ENCODE data around the gene MYPOP. TPM values are rescaled to one million over a fixed set of nuclear protein-coding genes. Genes with fewer than 3 reads are reported as not detected.

The MYPOP gene
- total RNA-seq, 1 experiment from 2014 or later, result 13.6 TPM

- H3K79me2 ChIP-seq (ENCODE audit: low read depth), result peaks cover 15% of the 10 kb centered on the region; the same call in 1 of the 2 replicates
- intact Hi-C loops (cut with micrococcal nuclease; ENCODE audit: unreplicated experiment), result no loop called here
- BruUV-seq (replicated peaks), result no TSS peak
- TF ChIP-seq CTCF (conservative IDR thresholded peaks at IDR 0.05), result no peak
- TF ChIP-seq EZH2 (IDR thresholded peaks at IDR 0.05; ENCODE audit: low read depth), result no peak
- H3K9me3 ChIP-seq (ENCODE audit: insufficient read depth, low read depth), result no peaks in the 10 kb centered on the region
- no peak overlapping the region for H2AFZ ChIP-seq
- H3K27ac ChIP-seq, result no peak overlapping the region
- no peaks in the 10 kb centered on the region for H3K27me3 ChIP-seq (ENCODE audit: insufficient read depth, low read depth)
- 0 out of 2 replicates have a peak, but pooled peaks cover 21% of the 10 kb centered on the region for H4K20me1 ChIP-seq (ENCODE audit: insufficient read depth)
- no peaks in the 10 kb centered on the region for H3K9me2 ChIP-seq (ENCODE audit: insufficient read depth)
- peaks cover 19% of the 10 kb centered on the region for H3F3A ChIP-seq (ENCODE audit: insufficient read depth, low read depth)
- peaks cover 45% of the 10 kb centered on the region for H3K36me3 ChIP-seq (ENCODE audit: low read depth)
- CTCF ChIA-PET, result no interaction called here
- H3K4me3 ChIP-seq, result no peak overlapping the region
- H3K4me1 ChIP-seq (replicated peaks; ENCODE audit: insufficient read depth), result no peaks in the 10 kb centered on the region
- H3K4me2 ChIP-seq, result no peak overlapping the region
- peak in 1 of 2 experiments; percentile 19 for DNase-seq
- POLR2A ChIA-PET (ENCODE audit: unreplicated experiment), result interaction anchor here (0.7 kb wide), 1 partner anchor 27 kb away, joined by 4 read pairs; no protein-coding TSS in a partner anchor
These were observed 50.2 kb downstream of the MYPOP start for GRCh38 chr19:45852145-45852750.

- no TSS peak for BruUV-seq (replicated peaks)
- no peaks in the 10 kb centered on the region for H3K27me3 ChIP-seq (ENCODE audit: insufficient read depth, low read depth)
- no peak overlapping the region for H3K4me2 ChIP-seq
- H3K9me3 ChIP-seq (ENCODE audit: insufficient read depth, low read depth), result no peaks in the 10 kb centered on the region
- H3K27ac ChIP-seq, result no peak overlapping the region
- TF ChIP-seq CTCF (conservative IDR thresholded peaks at IDR 0.05), result peak; percentile 61
- TF ChIP-seq EZH2 (IDR thresholded peaks at IDR 0.05; ENCODE audit: low read depth), result no peak
- no peaks in the 10 kb centered on the region for H3K4me1 ChIP-seq (replicated peaks; ENCODE audit: insufficient read depth)
- no peaks in the 10 kb centered on the region for H3K9me2 ChIP-seq (ENCODE audit: insufficient read depth)
- H2AFZ ChIP-seq, result no peak overlapping the region
- intact Hi-C loops (cut with micrococcal nuclease; ENCODE audit: unreplicated experiment), result no loop called here
- H3K36me3 ChIP-seq (ENCODE audit: low read depth), result peaks cover 62% of the 10 kb centered on the region
- H3K79me2 ChIP-seq (ENCODE audit: low read depth), result no peaks in the 10 kb centered on the region
- CTCF ChIA-PET, result no interaction called here
- H4K20me1 ChIP-seq (ENCODE audit: insufficient read depth), result 0 out of 2 replicates have a peak, but pooled peaks cover 13% of the 10 kb centered on the region
- no peak overlapping the region for H3K4me3 ChIP-seq
- POLR2A ChIA-PET (ENCODE audit: unreplicated experiment), result no interaction called here
- DNase-seq, result peak in 1 of 2 experiments; percentile 34
- H3F3A ChIP-seq (ENCODE audit: insufficient read depth, low read depth), result peaks cover 19% of the 10 kb centered on the region
These were observed 53.5 kb downstream of the MYPOP start for GRCh38 chr19:45848922-45849321.

GRCh38 chr19:45847663-45848062 lies 54.8 kb downstream of the MYPOP start:
- no peaks in the 10 kb centered on the region for H3K27me3 ChIP-seq (ENCODE audit: insufficient read depth, low read depth)
- H3K4me2 ChIP-seq, result no peak overlapping the region
- no peaks in the 10 kb centered on the region for H3K9me3 ChIP-seq (ENCODE audit: insufficient read depth, low read depth)
- 0 out of 2 replicates have a peak, but pooled peaks cover 16% of the 10 kb centered on the region for H4K20me1 ChIP-seq (ENCODE audit: insufficient read depth)
- H3F3A ChIP-seq (ENCODE audit: insufficient read depth, low read depth), result peaks cover 19% of the 10 kb centered on the region
- CTCF ChIA-PET, result interaction anchor here (0.5 kb wide), 1 partner anchor 170 kb away, joined by 6 read pairs; no protein-coding TSS in a partner anchor
- POLR2A ChIA-PET (ENCODE audit: unreplicated experiment), result interaction anchor here (0.6 kb wide), 1 partner anchor 76 kb away, joined by 4 read pairs; no protein-coding TSS in a partner anchor
- BruUV-seq (replicated peaks), result no TSS peak
- peaks cover 63% of the 10 kb centered on the region for H3K36me3 ChIP-seq (ENCODE audit: low read depth)
- no peak for TF ChIP-seq CTCF (conservative IDR thresholded peaks at IDR 0.05)
- no peak for TF ChIP-seq EZH2 (IDR thresholded peaks at IDR 0.05; ENCODE audit: low read depth)
- no peaks in the 10 kb centered on the region for H3K4me1 ChIP-seq (replicated peaks; ENCODE audit: insufficient read depth)
- no peak overlapping the region for H2AFZ ChIP-seq
- intact Hi-C loops (cut with micrococcal nuclease; ENCODE audit: unreplicated experiment), result no loop called here
- peak in 1 of 2 experiments; percentile 26 for DNase-seq
- H3K9me2 ChIP-seq (ENCODE audit: insufficient read depth), result no peaks in the 10 kb centered on the region
- H3K79me2 ChIP-seq (ENCODE audit: low read depth), result no peaks in the 10 kb centered on the region
- no peak overlapping the region for H3K4me3 ChIP-seq
- no peak overlapping the region for H3K27ac ChIP-seq
